Right cardiac atrium (tissue), 5 donors: ENCODE measurements around the gene LGALS1. TPM values are rescaled to one million over a fixed set of nuclear protein-coding genes. Genes with fewer than 3 reads are reported as not detected.

Source experiments
- ATAC-seq, 2 donors: fragments of 200-7000 bp; cut with Tn5 transposase; one replicate each; pipeline versions ENCODE4 v1.8.0 to v1.9.1; 2020; ENCODE audit warnings: moderate library complexity in 2 of 2, mild to moderate bottlenecking in 1 of 2
- DNase-seq, 3 donors: peaks; one replicate each; pipeline ENCODE4 v3.0.0-alpha.2; 2020
- H3K27ac ChIP-seq: one replicate; pipeline ENCODE4 v1.5.1; 2013; ENCODE audit warnings: mild to moderate bottlenecking, low read length, control low read depth, moderate library complexity
- H3K27me3 ChIP-seq: one replicate; pipeline ENCODE4 v1.6.1; 2013; ENCODE audit not compliant: control insufficient read depth, insufficient read depth
- H3K4me1 ChIP-seq: one replicate; pipeline ENCODE4 v1.6.1; 2013; ENCODE audit warnings: low read length; ENCODE audit not compliant: control insufficient read depth, insufficient read depth
- H3K4me3 ChIP-seq: one replicate; pipeline ENCODE4 v1.5.1; 2013; ENCODE audit warnings: low read length, control low read depth
- H3K9me3 ChIP-seq: one replicate; pipeline ENCODE4 v1.6.1; 2013; ENCODE audit warnings: low read length; ENCODE audit not compliant: control insufficient read depth
- WGBS: extraction: QIAGEN DNeasy Blood & Tissue Kit; methylation state at CpG from one replicate; pipeline ENCODE4 v1.1.7; 2013; 5-methylcytosine and 5-hydroxymethylcytosine counted together
- intact Hi-C, 4 donors: fragments of 100-400 bp; cut with DNase I; formaldehyde crosslinking; loops; one replicate each; pipeline versions ENCODE4 v1.11.0 to v1.14.0; 2022 to 2023
- polyA plus RNA-seq: library from polyadenylated mRNA; stranded (reverse); fragments of 200-250 nt; gene quantifications from one replicate; pipeline ENCODE4 v1.2.3, GENCODE V29; 2013
- total RNA-seq, 4 donors: library from RNA; stranded (reverse); fragmentation: NEBNext Ultra II Directional; extraction: Animal tissue kit (Norgen Biotek cat#: 25700); gene quantifications; one replicate each; pipeline ENCODE4 v1.2.1, GENCODE V29; 2021
- donor health status: healthy with polysubstance abuse.
- donor health status: DM: no; HTN: yes; CAD: no.
- donor health status: DM: no; HTN: no; CAD: no.
- donor health status: DM: no; HTN: yes; CAD: no; lungs with severe emphysema.
- donor health status: DM: yes; HTN: yes; CAD: no.

The LGALS1 gene
- total and polyA plus RNA-seq, 5 donors = 438 to 1,338 (median 636) TPM

GRCh38 chr22:37726241-37726887 lies 50.9 kb downstream of the LGALS1 start:
- no peak overlapping the region for H3K4me3 ChIP-seq
- no peaks in the 10 kb centered on the region for H3K4me1 ChIP-seq
- ATAC-seq (peak in 1 of 2 donors; percentile 34), DNase-seq (peak in 1 of 3 donors; percentile 58)
- WGBS = 86% methylated on average over 20 of the region's 20 CpGs
- H3K27me3 ChIP-seq = no peaks in the 10 kb centered on the region
- no peak overlapping the region for H3K27ac ChIP-seq
- intact Hi-C loops = no loop called here
- no peaks in the 10 kb centered on the region for H3K9me3 ChIP-seq

- 95% methylated on average over 1 of the region's 1 CpG for WGBS
- Histone ChIP-seq H3K27me3 (no peaks in the 10 kb centered on the region), H3K9me3 (no peaks in the 10 kb centered on the region), H3K4me1 (no peaks in the 10 kb centered on the region), H3K4me3 (no peak overlapping the region), H3K27ac (peak overlapping the region; percentile 81)
- DNase-seq (no peak), ATAC-seq (peak; percentile 28 to 34)
- intact Hi-C loops = no loop called here
Observed at GRCh38 chr22:37728620-37729019, 53.2 kb downstream of the LGALS1 start.

Other genes with a start within 250 kb of the LGALS1 start
- under 1 TPM in 2 of 4 donors, not detected in 2; 0.03 to 0.06 TPM for gene ELFN2, start 248.2 kb upstream of the LGALS1 start, total RNA-seq
- gene ELFN2, start 248.2 kb upstream of the LGALS1 start, polyA plus RNA-seq = 0.05 TPM
- 10 to 100 TPM in 3 of 4 donors, 1 to 10 TPM in 1; 9.0 to 14.1 (median 10.6) TPM for gene MFNG, start 189.3 kb upstream of the LGALS1 start, total RNA-seq
- 9.6 TPM for gene MFNG, start 189.3 kb upstream of the LGALS1 start, polyA plus RNA-seq
- gene CARD10, start 156.2 kb upstream of the LGALS1 start, total RNA-seq = 10 to 100 TPM in 2 of 4 donors, 1 to 10 TPM in 2; 6.6 to 11.4 (median 9.6) TPM
- gene CARD10, start 156.2 kb upstream of the LGALS1 start, polyA plus RNA-seq = 8.3 TPM
- gene CDC42EP1, start 115.2 kb upstream of the LGALS1 start, total RNA-seq = 10 to 100 TPM; 19.7 to 31.3 (median 21.7) TPM
- 20.7 TPM for gene CDC42EP1, start 115.2 kb upstream of the LGALS1 start, polyA plus RNA-seq
- gene LGALS2, start 95.5 kb upstream of the LGALS1 start, total RNA-seq = under 1 TPM in 1 of 4 donors, not detected in 3; 0.44 TPM
- gene LGALS2, start 95.5 kb upstream of the LGALS1 start, polyA plus RNA-seq = not detected
- 10 to 100 TPM; 23.3 to 29.0 (median 26.0) TPM for gene GGA1, start 66.8 kb upstream of the LGALS1 start, total RNA-seq
- 27.2 TPM for gene GGA1, start 66.8 kb upstream of the LGALS1 start, polyA plus RNA-seq
- gene SH3BP1, start 36.0 kb upstream of the LGALS1 start, total RNA-seq = 1 to 10 TPM; 1.9 to 4.8 (median 3.1) TPM
- 1.4 TPM for gene SH3BP1, start 36.0 kb upstream of the LGALS1 start, polyA plus RNA-seq
- gene PDXP, start 16.9 kb upstream of the LGALS1 start, total RNA-seq = 10 to 100 TPM; 18.6 to 21.7 (median 20.4) TPM
- gene PDXP, start 16.9 kb upstream of the LGALS1 start, polyA plus RNA-seq = 21.0 TPM
- 10 to 100 TPM; 13.5 to 16.4 (median 14.4) TPM for gene NOL12, start 10.7 kb downstream of the LGALS1 start, total RNA-seq
- 16.3 TPM for gene NOL12, start 10.7 kb downstream of the LGALS1 start, polyA plus RNA-seq
- 100 to 1,000 TPM in 1 of 4 donors, 10 to 100 TPM in 3; 84.8 to 105 (median 92.5) TPM for gene TRIOBP, start 21.4 kb downstream of the LGALS1 start, total RNA-seq
- gene TRIOBP, start 21.4 kb downstream of the LGALS1 start, polyA plus RNA-seq = 82.1 TPM
- gene GCAT, start 132.3 kb downstream of the LGALS1 start, total RNA-seq = 10 to 100 TPM; 10.3 to 20.2 (median 15.3) TPM
- gene GCAT, start 132.3 kb downstream of the LGALS1 start, polyA plus RNA-seq = 19.5 TPM
- not detected for gene GALR3, start 147.7 kb downstream of the LGALS1 start, total RNA-seq
- not detected for gene GALR3, start 147.7 kb downstream of the LGALS1 start, polyA plus RNA-seq
- 10 to 100 TPM; 10.9 to 16.5 (median 14.5) TPM for gene ANKRD54, start 168.7 kb downstream of the LGALS1 start, total RNA-seq
- 12.1 TPM for gene ANKRD54, start 168.7 kb downstream of the LGALS1 start, polyA plus RNA-seq
- 100 to 1,000 TPM; 291 to 354 (median 334) TPM for gene EIF3L, start 173.8 kb downstream of the LGALS1 start, total RNA-seq
- 144 TPM for gene EIF3L, start 173.8 kb downstream of the LGALS1 start, polyA plus RNA-seq
- 10 to 100 TPM; 11.5 to 17.0 (median 14.2) TPM for gene MICALL1, start 230.7 kb downstream of the LGALS1 start, total RNA-seq
- gene MICALL1, start 230.7 kb downstream of the LGALS1 start, polyA plus RNA-seq = 9.8 TPM